Activated T-cell treated with anti-CD3 and anti-CD28 coated beads for 1 hour (primary cell): Measurements from ENCODE around the gene RDH13.
"Not testable (repeated sequence)": the region's sequence is repeated elsewhere in the genome, so short reads cannot be mapped to it uniquely, and the experiment has no call there.

Source experiments
- DNase-seq: peaks from one replicate; pipeline ENCODE4 v3.0.0-alpha.2; 2020; ENCODE audit warnings: low read depth

Gene RDH13

DNA sequence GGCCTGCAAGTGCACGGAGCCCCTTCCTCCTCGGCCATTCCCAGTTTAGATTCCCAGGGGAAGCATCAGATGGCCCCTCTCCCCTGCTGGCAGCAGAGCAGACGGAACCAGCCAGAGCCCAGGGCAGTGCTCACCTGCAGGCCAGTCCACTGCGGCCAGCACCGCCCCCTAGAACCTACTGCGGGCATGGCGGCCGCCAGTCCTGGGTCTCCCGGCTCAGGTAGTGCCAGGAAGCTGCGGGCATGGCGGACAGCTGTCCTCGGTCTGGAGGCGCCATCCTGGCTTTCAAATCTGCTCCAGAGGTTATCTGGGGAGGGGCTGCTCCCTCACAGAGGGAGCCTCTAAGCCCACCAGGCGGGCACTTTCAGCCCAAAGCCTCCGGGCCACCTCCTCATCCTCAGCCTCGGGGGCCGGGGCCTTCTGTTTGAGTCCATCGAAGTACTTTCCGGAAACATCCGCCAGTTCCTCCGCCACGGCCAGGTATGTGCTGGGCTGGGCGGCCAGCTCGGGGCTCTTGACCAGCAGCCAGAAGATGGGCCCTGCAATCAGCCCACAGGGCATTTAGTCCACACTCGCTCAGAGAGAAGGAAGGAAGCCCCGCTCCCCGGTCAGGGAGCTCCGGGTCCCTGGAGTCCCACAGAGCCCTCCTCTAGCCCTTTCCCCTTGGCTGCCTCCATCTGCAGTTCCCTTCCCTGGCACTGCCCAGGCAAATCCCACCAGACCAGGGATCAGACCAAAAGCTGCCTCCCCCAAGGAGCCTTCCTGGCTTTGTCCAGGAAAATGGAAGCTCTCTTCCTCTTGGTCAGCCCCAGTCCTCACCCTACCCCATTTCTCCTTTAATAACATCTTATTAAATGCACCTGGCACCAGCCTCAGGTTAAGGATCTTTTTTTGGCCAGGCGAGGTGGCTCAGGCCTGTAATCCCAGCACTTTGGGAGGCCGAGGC lies 17.9 kb downstream of the RDH13 start:
- no peak for DNase-seq

DNA sequence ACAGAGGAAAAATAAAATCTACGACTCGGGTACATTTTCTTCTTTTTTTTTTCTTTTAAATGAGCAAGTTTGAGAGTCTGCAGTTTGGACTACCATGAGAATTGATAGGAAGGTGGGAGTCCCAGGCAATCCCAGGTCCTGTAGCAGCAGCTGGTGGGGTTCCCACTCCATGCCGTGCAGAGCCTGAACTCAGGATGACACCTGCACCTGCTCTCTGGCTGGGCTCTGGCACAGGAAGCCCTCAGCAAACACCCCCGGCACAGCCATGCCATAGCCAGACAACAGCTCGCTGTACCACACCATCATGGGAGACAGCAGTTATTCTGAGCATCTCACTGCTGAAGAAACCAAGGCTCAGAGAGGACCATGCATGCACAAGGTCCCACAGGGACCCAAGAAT lies 18.7 kb downstream of the RDH13 start:
- no peak for DNase-seq

DNA sequence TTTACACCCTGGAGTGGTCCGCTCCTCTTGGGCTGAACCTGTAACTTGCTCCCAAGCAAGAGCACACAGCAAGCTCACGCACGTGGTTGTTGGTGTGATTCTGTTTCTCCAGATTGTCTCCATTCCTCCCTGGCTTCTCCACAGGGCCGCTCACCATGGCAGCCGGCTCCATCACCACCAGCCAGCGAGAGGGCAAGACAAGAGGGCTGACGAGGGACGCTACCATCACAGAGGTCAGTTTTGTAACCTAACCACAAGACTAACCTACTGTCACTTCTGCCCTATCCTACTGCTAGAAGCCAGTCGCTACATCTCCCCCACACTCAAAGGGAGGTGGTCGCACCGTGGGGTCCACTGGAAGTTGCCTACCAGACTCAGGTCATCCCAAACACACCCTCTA lies 20.3 kb downstream of the RDH13 start:
- no peak for DNase-seq

DNA sequence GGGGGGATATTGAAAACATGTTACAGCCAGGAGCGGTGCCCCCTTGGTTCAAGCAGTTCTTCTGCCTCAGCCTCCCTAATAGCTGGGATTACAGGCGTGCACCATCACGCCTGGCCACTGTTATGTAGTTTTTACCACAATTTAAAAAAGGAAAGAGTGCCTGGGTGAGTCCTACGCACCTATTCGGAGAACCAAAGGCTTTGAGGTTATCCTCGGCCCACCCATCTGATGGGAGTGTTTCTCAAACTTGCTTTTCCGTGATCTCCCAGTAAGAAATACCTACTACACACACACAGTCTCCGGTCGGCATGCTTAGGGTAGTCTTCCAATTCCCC lies 20.6 kb downstream of the RDH13 start:
- DNase-seq: no peak

DNA sequence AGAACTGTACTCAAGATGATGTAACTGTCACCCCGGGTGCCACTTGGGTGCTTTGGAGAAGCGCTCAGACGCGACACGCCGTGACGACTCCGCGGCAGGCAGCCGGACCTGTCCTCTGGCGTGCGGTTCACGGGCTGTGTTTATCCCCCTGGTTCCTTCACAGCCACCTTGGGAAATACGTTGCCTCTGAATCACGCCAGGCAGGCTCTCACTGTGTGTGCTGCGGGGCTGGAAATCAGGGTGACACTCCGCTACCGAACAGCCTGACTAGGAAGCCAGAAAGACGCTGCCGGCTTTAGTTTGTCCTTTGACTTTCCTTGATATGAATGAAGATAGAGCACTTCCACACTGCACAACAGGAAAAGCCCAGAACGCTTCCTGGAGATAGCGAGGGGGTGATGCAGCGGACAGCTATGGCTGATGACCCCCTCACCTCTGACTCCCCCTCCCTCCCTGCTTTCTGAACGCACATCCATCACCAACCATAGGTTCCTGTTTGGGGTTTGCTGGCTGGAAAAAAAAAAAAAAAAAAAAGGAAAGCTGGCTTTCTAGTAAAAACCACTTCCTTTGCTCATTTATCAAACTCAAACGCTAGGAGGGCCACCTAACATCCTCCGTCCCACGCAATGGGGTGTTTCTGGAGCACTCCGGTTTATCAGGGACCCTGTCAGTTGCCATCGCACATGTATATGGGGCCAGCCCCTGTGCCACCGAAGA lies 21.2 kb downstream of the RDH13 start:
- DNase-seq: no peak

DNA sequence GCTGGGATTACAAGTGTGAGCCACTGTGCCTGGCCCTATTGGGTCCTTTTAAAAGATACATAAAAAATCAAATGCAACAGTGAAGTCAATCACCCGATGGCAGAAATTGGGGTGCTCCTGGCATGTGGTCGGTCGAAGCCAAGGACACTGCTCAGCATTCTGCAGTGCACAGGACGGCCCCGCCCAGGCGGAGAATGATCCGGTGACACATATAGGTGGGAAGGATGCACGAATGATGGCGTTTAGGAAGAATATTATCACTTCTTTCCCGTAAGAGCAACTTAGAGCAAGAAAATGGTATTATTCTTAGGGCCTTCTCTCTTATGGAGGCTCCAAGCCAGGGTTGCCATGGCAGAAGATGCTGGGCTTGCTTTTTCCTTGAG lies 21.7 kb downstream of the RDH13 start:
- DNase-seq: no peak

DNA sequence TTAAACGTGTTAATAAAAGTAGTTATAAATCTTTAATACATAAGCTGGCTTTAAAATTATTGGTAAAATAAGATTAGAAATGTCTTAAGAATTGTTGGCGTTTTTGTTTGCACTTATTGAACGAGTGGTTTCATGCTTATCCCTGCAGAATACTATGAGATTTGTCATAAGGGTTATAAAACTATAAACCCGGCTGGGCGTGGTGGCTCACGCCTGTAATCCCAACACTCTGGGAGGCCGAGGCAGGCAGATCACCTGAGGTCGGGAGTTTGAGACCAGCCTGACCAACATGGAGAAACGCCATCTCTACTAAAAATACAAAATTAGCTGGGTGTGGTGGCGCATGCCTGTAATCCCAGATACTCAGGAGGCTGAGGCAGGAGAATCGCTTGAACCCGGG lies 22.3 kb downstream of the RDH13 start:
- not testable (repeated sequence) for DNase-seq

DNA sequence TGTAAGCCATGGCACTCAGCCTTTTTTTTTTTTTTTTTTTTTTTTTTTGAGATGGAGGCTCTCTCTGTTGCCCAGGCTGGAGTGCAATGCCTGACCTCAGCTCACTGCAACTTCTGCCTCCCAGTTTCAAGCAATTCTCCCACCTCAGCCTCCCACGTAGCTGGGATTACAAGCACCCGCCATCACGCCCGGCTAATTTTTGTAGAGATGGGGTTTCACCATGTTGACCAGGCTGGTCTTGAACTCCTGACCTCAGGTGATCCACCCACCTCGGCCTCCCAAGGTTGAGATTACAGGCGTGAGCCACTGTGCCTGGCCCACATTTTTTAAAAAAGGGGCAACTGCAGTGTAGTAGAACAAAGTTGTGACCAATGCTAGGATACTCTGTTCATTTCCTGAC lies 25.3 kb downstream of the RDH13 start:
- DNase-seq: not testable (repeated sequence)

DNA sequence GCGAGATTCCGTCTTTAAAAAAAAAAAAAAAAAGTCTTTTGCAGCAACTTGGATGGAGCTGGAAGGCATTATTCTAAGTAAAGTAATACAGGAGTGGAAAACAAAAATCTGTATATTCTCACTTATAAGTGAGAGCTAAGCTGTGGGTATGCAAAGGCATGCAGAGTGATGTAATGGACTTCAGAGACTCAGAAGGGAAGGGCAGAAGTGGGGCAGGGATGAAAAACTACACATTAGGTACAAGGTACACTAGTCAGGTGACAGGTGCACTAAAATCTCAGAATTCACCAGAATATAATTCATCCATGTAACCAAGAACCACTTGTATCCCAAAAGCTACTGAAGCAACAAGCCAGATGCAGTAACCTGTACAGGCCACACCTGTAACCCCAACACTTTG lies 26.9 kb downstream of the RDH13 start:
- no peak for DNase-seq

DNA sequence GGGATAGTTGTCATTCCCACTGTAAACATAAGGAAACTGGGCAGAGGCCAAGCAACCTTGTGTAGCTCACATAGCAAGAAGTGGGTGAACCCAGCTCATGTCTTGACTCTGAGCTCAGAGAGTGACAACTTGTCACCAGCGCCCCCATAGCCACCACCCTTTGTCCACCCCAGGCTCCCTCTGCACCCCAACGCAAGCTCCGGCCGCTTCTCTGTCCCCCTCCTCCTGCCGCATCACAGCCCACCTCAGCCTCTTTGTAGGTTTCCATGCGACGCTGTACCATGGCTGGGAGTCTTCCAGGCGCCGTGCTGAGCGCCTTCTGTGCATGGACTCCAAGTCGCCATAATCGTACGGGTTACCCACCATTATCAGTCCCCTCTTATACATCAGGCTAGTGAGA lies 28.2 kb downstream of the RDH13 start:
- no peak for DNase-seq

DNA sequence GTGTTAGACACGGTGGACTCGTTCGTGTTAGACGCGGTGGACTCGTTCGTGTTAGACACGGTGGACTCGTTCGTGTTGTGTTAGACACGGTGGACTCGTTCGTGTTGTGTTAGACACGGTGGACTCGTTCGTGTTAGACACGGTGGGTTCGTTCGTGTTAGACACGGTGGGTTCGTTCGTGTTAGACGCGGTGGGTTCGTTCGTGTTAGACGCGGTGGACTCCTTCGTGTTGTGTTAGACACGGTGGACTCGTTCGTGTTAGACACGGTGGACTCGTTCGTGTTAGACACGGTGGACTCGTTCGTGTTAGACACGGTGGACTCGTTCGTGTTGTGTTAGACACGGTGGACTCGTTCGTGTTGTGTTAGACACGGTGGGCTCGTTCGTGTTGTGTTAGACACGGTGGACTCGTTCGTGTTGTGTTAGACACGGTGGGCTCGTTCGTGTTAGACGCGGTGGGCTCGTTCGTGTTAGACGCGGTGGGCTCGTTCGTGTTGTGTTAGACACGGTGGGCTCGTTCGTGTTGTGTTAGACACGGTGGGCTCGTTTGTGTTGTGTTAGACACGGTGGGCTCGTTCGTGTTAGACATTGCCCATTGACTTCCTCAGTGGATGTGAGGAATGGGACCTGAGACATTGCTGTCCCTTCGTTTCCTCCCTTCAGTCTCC lies 29.8 kb downstream of the RDH13 start:
- DNase-seq: not testable (repeated sequence)

DNA sequence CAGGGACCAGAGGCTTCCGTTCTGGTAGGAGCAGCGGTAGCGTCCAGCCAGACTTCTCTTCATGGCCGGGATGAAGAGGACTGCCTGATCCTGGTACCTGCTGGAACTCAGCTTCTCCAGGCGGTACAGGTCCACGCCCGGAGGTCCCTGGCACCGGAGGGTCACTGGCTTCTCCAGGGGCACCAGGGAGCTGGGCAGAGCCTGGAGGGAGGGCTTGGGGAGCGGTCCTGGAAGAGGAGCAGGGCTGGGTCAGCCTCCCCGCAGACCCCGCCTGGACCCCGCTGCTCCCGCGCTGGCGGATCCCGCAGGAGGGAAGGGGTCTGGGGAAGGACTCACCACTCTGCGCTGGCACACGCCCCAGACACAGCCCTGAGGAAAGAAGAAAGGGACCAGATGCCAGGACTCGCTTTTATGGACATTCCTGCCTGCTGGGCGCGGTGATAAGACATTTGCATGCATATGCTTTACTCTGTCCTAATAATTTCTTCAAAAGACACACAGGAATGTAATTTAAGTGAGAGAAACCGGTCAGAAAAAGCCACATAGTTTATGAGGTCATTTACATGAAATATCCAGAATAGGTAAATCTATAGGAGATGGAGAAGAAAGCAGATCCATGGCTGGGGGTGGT lies 30.7 kb downstream of the RDH13 start:
- DNase-seq: no peak

DNA sequence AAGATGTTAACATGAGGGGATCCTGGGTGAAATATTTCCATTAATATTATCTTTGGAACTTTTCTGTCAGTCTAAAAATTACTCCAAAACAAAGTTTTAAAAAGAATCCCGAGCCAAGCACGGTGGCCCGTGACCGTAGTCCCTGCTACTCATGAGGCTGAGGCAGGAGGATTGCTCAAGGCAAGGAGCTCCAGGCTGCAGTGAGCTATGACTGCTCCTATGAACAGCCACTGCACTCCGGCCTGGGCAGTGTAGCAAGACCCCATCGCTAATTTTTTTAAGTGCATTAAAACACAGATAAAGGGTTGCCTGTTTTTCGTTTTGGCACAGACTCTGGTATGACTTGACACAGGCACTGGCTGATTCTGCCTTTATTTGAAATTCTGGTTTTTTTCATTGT lies 31.8 kb downstream of the RDH13 start:
- DNase-seq: no peak

DNA sequence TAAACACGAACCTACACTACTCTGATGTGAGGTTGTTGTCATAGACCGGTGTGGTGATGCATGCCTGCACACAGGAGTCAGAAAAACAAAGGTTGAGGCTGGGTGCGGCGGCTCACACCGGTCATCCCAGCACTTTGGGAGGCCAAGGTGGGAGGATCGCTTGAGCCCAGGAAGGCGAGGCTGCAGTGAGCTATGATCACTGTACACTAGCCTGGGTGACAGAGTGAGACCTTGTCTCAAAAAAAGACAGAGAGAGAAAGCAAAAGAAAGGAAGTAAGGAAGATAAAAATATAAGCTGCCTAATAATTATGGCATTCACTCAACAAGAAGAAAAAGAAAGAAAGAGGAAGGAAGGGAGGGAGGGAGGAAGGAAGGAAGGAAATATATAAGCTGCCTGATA lies 34.2 kb downstream of the RDH13 start:
- no peak for DNase-seq

DNA sequence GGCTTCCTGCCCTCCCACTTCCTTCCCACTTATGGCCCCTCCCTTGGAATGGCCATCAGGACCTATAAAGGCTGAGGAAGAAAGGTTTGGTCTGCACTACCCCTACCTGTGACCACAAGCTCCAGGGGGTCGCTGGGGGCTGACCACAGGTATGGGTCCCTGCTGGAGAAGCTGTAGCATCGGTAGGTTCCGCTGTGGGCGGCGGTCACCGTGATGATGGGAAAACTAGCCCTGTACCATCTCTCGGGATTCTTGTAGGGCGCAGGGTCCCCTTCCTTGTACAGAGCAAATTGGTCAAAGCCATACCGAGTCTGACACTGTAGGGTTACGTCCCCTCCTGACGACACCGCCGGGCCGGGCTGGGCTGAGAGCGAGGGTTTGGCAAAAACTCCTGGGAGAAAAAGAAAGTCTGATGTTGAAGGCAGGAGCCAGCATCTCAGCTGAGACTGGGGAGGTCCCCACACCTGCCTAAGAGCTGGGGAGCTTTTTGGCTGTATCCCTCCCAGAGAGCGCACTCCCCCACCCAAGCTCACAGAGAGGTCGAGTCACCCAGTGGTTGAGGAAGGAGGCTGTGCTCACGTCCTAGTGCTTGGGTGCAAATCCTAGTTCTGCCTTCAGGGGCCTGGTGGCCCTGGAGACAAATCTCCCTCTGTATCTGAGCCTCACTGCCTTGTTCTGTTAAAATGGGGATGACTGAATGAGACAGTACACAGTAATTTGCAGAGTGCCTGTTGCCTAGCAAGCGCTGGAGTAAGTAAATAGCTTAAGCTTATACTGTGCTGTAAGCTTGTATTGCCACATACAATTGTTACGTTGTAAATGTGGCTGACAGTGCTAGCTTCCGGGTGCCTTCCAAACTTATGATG lies 35.2 kb downstream of the RDH13 start:
- DNase-seq: no peak

DNA sequence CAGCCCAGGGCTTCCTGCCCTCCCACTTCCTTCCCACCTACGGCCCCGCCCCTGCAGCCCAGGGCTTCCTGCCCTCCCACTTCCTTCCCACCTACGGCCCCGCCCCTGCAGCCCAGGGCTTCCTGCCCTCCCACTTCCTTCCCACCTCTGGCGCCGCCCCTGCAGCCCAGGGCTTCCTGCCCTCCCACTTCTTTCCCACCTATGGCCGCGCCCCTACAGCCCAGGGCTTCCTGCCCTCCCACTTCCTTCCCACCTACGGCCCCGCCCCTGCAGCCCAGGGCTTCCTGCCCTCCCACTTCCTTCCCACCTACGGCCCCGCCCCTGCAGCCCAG lies 35.8 kb downstream of the RDH13 start:
- DNase-seq: not testable (repeated sequence)

DNA sequence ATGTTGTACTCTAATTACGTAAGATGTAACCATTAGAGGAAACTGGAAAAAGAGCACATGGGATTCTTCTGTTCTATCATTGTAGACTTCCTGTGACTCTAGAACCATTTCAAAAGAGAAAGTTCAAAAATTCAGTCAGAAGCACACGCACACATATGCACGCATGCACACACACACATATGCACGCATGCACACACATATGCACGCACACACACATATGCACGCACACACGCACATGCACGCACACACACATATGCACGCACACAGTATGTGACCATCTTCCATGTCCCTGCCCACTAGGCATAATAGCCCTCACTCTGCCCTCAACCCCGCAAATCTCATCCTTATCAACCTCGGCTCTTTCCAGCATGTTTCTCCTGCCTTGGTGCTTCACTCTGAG lies 38.8 kb downstream of the RDH13 start:
- DNase-seq: no peak

DNA sequence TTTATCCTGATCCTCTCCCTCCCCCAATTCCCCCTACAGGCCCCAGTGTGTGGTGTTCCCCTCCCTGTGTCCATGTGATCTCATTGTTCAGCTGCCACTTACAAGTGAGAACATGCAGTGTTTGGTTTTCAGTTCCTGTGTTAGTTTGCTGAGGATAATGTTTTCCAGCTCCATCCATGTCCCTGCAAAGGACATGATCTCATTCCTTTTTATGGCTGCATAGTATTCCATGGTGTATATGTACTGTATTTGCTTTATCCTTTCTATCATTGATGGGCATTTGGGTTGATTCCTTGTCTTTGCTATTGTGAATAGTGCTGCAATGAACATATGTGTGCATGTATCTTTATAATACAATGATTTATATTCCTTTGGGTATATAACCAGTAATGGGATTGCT lies 42.6 kb downstream of the RDH13 start:
- not testable (repeated sequence) for DNase-seq

DNA sequence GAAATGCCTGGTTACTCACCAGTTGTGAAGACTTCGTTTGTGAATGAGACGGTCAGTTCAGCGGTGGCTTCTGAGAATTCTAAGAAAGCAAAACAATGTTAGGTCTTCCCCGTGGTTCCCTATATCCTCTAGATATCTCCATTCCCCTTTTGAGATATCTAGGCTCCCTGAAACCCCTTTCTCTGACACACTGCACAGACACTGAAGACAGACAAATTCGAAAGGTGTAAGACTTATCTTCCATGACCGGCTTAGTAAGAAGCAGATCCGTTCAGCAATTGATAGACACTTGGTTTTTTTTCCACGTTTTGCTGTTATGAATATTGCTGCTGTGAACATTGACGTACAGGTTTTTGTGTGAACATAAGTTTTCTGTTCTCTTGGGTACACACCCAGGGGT lies 44.3 kb downstream of the RDH13 start:
- DNase-seq: no peak

DNA sequence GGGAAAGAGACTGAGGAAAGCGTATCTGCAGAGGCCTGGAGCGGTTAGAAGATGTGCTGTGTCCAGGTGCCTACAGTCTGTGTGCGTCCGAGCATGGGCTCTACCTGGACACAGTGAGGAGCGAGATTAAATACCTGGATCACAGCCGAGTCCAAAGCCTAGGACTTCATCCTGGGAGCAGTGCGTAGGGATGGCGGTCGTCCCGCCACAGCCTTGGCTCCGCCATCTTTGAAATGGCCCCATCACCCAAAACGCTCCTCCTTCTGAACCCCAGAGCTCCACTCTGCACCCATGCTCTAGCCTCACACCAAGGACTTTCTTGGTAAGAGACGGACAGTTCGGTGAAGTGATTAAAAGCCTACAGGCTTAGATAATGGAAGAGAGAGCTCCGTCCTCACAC lies 44.7 kb downstream of the RDH13 start:
- no peak for DNase-seq

DNA sequence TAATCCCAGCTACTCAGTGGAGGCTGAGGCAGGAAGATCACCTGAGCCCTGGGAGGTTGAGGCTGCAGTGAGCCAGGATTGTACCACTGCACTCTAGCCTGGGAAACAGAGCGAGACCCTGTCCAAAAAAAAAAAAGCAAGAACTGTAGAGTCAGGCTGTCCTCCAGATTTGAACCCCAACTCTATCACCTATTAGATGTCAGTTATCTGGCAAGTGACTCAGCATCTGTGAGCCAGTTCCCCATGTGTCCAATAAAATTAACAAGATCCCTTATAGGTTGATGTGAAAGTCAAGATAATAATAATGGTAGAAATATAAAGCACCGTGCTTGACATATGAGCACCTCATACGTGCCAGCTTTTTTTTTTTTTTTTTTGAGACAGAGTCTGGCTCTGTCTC lies 46.9 kb downstream of the RDH13 start:
- no peak for DNase-seq

DNA sequence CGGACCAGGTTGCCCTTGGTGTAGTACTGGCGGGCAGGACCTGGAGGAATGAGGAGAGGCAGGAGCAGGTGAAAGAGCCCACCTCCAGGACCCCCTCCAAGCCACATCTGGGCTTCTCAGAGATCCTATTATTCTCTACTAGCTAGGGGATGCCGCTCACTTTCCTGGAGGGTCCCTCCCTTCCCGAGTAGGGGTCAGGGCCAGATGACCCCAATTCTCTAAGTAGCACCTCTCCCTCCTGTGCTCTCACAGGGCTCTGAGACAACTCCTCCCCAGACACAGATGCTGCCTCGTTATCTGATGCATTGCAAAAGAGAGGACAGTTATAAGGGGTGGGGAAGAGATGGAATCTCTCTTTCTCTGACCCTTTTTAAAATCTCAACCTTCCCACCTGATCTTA lies 47.8 kb downstream of the RDH13 start:
- DNase-seq: no peak
